ENCODE data around the gene SUMF1. TPM values are rescaled to one million over a fixed set of nuclear protein-coding genes. Genes with fewer than 3 reads are reported as not detected.
"Not testable (repeated sequence)": the region's sequence is repeated elsewhere in the genome, so short reads cannot be mapped to it uniquely, and the experiment has no call there.

Gene SUMF1
- total RNA-seq, 2 experiments from 2014 or later = 6.4 to 6.6 TPM

- Mint-ChIP-seq H3K27me3 (no peaks in the 10 kb centered on the region), H3K9me3 (no peaks in the 10 kb centered on the region), H3K4me3 (no peak overlapping the region), H3K27ac (no peak overlapping the region), H3K4me1 (ENCODE audit: low read depth) (peaks cover 16% of the 10 kb centered on the region), H3K36me3 (ENCODE audit: low read depth) (no peaks in the 10 kb centered on the region)
- DNase-seq = no peak
- POLR2A ChIA-PET = interaction anchor here (0.9 kb wide), 1 partner anchor 33 kb away, joined by 3 read pairs; the partner anchor contains the start of gene ITPR1
- TF ChIP-seq CTCF (IDR thresholded peaks at IDR 0.05) = no peak
- no peak for ATAC-seq
- intact Hi-C loops (cut with micrococcal nuclease) = no loop called here
- CTCF ChIA-PET = interaction anchor here (2.9 kb wide), 1 partner anchor 12 kb away, joined by 10 read pairs; no protein-coding TSS in a partner anchor
Measured at GRCh38 chr3:4460334-4460733, 6.7 kb downstream of the SUMF1 start.

GRCh38 chr3:4458961-4459360 is 8.1 kb downstream of the SUMF1 start:
- no peak overlapping the region for H3K4me3 Mint-ChIP-seq
- H3K36me3 Mint-ChIP-seq (ENCODE audit: low read depth) = no peaks in the 10 kb centered on the region
- no peaks in the 10 kb centered on the region for H3K27me3 Mint-ChIP-seq
- H3K9me3 Mint-ChIP-seq = no peaks in the 10 kb centered on the region
- DNase-seq (no peak), ATAC-seq (no peak)
- ChIA-PET POLR2A (no interaction called here), CTCF (interaction anchor here (2.9 kb wide), 1 partner anchor 11 kb away, joined by 10 read pairs; no protein-coding TSS in a partner anchor)
- peaks cover 12% of the 10 kb centered on the region for H3K4me1 Mint-ChIP-seq (ENCODE audit: low read depth)
- intact Hi-C loops (cut with micrococcal nuclease) = no loop called here
- no peak overlapping the region for H3K27ac Mint-ChIP-seq
- TF ChIP-seq CTCF (IDR thresholded peaks at IDR 0.05) = no peak

- H3K4me1 Mint-ChIP-seq (ENCODE audit: low read depth); H3K9me3 Mint-ChIP-seq; ATAC-seq; H3K27ac Mint-ChIP-seq; intact Hi-C loops (cut with micrococcal nuclease); H3K4me3 Mint-ChIP-seq; H3K36me3 Mint-ChIP-seq (ENCODE audit: low read depth); DNase-seq; CTCF ChIA-PET; POLR2A ChIA-PET; H3K27me3 Mint-ChIP-seq: not testable (repeated sequence)
Measured at GRCh38 chr3:4456780-4457179, 10.3 kb downstream of the SUMF1 start.

GRCh38 chr3:4454142-4454541 is 12.9 kb downstream of the SUMF1 start:
- no peak for TF ChIP-seq CTCF (IDR thresholded peaks at IDR 0.05)
- H3K4me3 Mint-ChIP-seq = no peak overlapping the region
- no peaks in the 10 kb centered on the region for H3K27me3 Mint-ChIP-seq
- no peaks in the 10 kb centered on the region for H3K9me3 Mint-ChIP-seq
- ATAC-seq (no peak), DNase-seq (no peak)
- intact Hi-C loops (cut with micrococcal nuclease) = no loop called here
- ChIA-PET POLR2A (no interaction called here), CTCF (interaction anchor here (1.0 kb wide), 1 partner anchor 13 kb away, joined by 3 read pairs; no protein-coding TSS in a partner anchor)
- no peak overlapping the region for H3K27ac Mint-ChIP-seq
- H3K4me1 Mint-ChIP-seq (ENCODE audit: low read depth) = peaks cover 6% of the 10 kb centered on the region
- H3K36me3 Mint-ChIP-seq (ENCODE audit: low read depth) = peaks cover 10% of the 10 kb centered on the region

- Mint-ChIP-seq H3K36me3 (ENCODE audit: low read depth) (peaks cover 15% of the 10 kb centered on the region), H3K9me3 (no peaks in the 10 kb centered on the region), H3K4me3 (no peak overlapping the region), H3K27me3 (no peaks in the 10 kb centered on the region), H3K27ac (no peak overlapping the region), H3K4me1 (ENCODE audit: low read depth) (peaks cover 4% of the 10 kb centered on the region)
- ChIA-PET CTCF (interaction anchor here (1.2 to 1.9 kb wide), 2 partner anchors 11 to 44 kb away, joined by 6 to 10 read pairs; partner anchors contain the start of gene ITPR1), POLR2A (no interaction called here)
- DNase-seq (no peak), ATAC-seq (no peak)
- intact Hi-C loops (cut with micrococcal nuclease) = no loop called here
- no peak for TF ChIP-seq CTCF (IDR thresholded peaks at IDR 0.05)
Measured at GRCh38 chr3:4449043-4449805, 17.8 kb downstream of the SUMF1 start.
